ENCODE measurements around the gene TMEM176B. TPM values are rescaled to one million over a fixed set of nuclear protein-coding genes. Genes with fewer than 3 reads are reported as not detected.

Gene TMEM176B
- 100 to 1,000 TPM; 210 to 401 (median 338) TPM for total RNA-seq
- long read RNA-seq, donor 1, transcript TMEM176B-204 (7 exons, 1,430 nt) = minor isoform, 12 of 298 reads
- long read RNA-seq, donor 1, transcript TMEM176B-201 (7 exons, 1,129 nt) = major isoform, 235 of 298 reads
- long read RNA-seq, donor 1, transcript TMEM176B-202 (6 exons, 1,206 nt) = minor isoform, 11 of 298 reads
- long read RNA-seq, donor 1, partial matches to known transcripts = 10 of 298 reads
- long read RNA-seq, donor 1, other reads (novel, unspliced or antisense) = 30 of 298 reads
- long read RNA-seq, donor 2, transcript TMEM176B-204 (7 exons, 1,430 nt) = minor isoform, 23 of 643 reads
- long read RNA-seq, donor 2, transcript TMEM176B-201 (7 exons, 1,129 nt) = major isoform, 476 of 643 reads
- long read RNA-seq, donor 2, transcript TMEM176B-202 (6 exons, 1,206 nt) = minor isoform, 53 of 643 reads
- long read RNA-seq, donor 2, partial matches to known transcripts = 14 of 643 reads
- long read RNA-seq, donor 2, other reads (novel, unspliced or antisense) = 73 of 643 reads

- DNase-seq = peak; percentile 83 to 89 (median 84)
- H3K36me3 ChIP-seq (ENCODE audit: low read depth) = no peaks in the 10 kb centered on the region
- H3K4me3 ChIP-seq = peak within 1 kb of the TSS; percentile 57
- ATAC-seq = peak; percentile 81
- intact Hi-C loops (cut with DNase I, micrococcal nuclease) = no loop called here
- no peak for TF ChIP-seq CTCF (IDR thresholded peaks at IDR 0.05)
- peaks cover 21% of the 10 kb centered on the region for H3K4me1 ChIP-seq (ENCODE audit: low read depth)
- H3K9me3 ChIP-seq = no peaks in the 10 kb centered on the region
These were observed at the start of gene TMEM176B for GRCh38 chr7:150799741-150800580. Gene TMEM176B, minus strand, starts transcription at chr7:150800364. Its CDS starts 3,795 bp downstream, at chr7:150796569.

DNA sequence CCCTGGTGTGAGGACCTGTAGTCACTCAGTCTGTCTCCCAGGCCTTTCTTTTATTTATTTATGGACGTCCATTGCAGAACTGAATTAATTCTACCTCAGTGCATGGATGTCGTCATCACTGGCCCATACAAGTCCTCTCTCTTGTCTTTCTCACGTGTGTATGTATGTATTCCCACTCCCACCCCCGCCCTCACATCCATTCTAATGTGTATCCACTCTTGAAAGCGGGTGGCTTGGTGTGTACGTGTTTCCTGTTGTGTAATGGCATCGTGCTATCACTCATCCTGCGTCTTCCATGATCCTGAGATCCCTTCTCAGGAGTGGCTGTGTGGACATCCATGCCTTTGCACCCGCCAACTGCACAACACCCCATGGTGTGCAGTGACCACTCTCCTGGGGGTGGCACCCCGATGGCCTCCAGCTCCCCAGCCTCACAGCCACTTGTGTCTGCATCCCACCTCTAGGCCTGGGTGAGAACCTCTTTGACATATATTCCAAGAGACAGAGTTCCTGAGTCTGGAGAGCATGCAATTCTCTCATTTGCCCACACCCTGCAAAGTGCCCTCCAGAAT, 49.1 kb upstream of the TMEM176B start:
- H3K4me3 ChIP-seq = no peak overlapping the region
- no peaks in the 10 kb centered on the region for H3K9me3 ChIP-seq
- H3K4me1 ChIP-seq (ENCODE audit: low read depth) = no peaks in the 10 kb centered on the region
- DNase-seq (no peak), ATAC-seq (no peak)
- intact Hi-C loops (cut with DNase I, micrococcal nuclease) = no loop called here
- H3K36me3 ChIP-seq (ENCODE audit: low read depth) = no peaks in the 10 kb centered on the region
- no peak for TF ChIP-seq CTCF (IDR thresholded peaks at IDR 0.05)

- intact Hi-C loops (cut with DNase I, micrococcal nuclease) = no loop called here
- DNase-seq = no peak
- Histone ChIP-seq H3K36me3 (ENCODE audit: low read depth) (no peaks in the 10 kb centered on the region), H3K4me3 (no peak overlapping the region), H3K9me3 (no peaks in the 10 kb centered on the region), H3K4me1 (ENCODE audit: low read depth) (no peaks in the 10 kb centered on the region)
- ATAC-seq = no peak
- no peak for TF ChIP-seq CTCF (IDR thresholded peaks at IDR 0.05)
These were observed 48.5 kb upstream of the TMEM176B start for GRCh38 chr7:150848561-150849115.

DNA sequence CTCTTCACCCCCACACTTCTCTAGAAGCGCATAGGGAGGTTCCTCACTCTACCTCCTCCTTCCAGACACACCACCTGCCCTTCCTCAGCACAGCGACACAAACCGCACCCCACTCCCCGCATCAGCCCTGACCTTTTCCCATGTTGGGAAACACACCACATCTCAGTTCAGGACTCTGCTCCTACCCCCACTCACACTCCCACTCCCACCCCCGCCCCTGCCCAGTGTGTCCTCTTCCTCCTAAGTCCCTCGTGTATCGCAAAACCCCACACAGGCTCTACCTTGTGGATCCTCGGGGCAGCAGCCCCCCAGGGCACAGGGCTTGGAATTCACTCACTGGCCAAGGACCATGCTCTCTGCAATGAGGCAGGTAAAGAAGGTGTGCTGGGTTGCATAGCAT, 47.9 kb upstream of the TMEM176B start:
- ATAC-seq (no peak), DNase-seq (no peak)
- intact Hi-C loops (cut with DNase I, micrococcal nuclease) = no loop called here
- Histone ChIP-seq H3K4me3 (no peak overlapping the region), H3K36me3 (ENCODE audit: low read depth) (no peaks in the 10 kb centered on the region), H3K9me3 (no peaks in the 10 kb centered on the region), H3K4me1 (ENCODE audit: low read depth) (no peaks in the 10 kb centered on the region)
- TF ChIP-seq CTCF (IDR thresholded peaks at IDR 0.05) = no peak

GRCh38 chr7:150847536-150847935, 47.4 kb upstream of the TMEM176B start:
- Histone ChIP-seq H3K4me1 (ENCODE audit: low read depth) (no peaks in the 10 kb centered on the region), H3K9me3 (no peaks in the 10 kb centered on the region), H3K36me3 (ENCODE audit: low read depth) (no peaks in the 10 kb centered on the region), H3K4me3 (no peak overlapping the region)
- ATAC-seq (no peak), DNase-seq (no peak)
- no peak for TF ChIP-seq CTCF (IDR thresholded peaks at IDR 0.05)
- intact Hi-C loops (cut with DNase I, micrococcal nuclease) = no loop called here

All from mucosa of descending colon (tissue), 3 donors.